HG02885 (cell line): ENCODE results near the gene RASGRP2.
A peak's percentile ranks its signal among the peaks of the same experiment; 100 is the strongest.
"Not testable (repeated sequence)": the region's sequence is repeated elsewhere in the genome, so short reads cannot be mapped to it uniquely, and the experiment has no call there.

ENCODE experiments used
- ATAC-seq: cut with Tn5 transposase; IDR thresholded peaks from one replicate; pipeline ENCODE4 v1.9.1; 2021; ENCODE audit warnings: mild to moderate bottlenecking; ENCODE audit not compliant: unreplicated experiment, poor library complexity

Gene RASGRP2

DNA sequence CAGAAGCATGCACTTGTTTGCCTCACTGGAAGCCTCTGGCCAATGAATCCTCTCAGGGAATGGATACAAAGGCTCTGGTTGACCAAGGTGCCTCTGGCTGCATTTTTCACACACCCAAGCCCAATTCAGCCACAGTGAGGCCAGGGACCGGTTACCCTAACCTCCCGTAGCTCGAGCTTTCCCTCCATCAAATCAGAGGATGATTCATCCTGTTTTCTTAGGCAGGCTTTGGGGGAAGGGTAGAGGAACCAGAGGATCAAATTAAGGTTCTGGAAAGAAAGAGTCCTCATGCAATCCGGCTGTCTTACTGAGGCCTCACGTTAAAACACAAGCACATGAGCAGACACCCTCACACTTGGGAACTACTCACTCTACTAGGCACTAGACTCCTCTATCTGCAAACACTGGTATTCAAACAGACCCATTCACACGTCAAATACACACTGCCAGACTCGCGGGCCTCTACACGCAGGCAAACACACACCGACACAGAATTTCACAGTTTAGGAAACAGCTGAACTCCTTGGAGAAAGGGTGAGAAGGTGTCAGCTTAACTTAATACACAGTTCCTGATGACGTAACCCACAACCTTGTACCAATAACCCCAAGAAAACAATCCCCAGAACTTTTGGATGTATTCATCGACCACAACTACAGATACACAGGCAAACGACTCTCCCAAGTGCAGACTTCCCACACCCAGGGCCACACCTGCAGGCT lies 33.4 kb downstream of the RASGRP2 start:
- ATAC-seq = no peak

DNA sequence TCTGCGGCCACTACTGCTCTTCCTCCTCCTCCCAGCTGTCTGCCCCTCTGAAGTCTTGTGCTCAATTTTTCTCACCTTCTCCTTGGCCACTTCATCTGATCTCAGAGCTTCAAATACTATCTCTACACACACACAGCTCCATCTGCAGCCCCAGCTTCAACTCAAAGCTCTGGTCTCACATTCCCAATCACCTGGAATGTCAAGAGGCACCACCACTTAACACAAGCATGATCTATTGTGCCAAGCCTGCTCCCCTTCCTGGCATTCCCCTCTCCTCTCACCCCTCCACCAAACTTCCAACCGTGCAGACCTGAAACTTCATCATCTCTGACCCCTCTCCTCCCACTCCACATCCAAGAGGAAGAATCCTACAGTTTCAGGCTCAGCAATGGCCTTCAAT lies 38.4 kb downstream of the RASGRP2 start:
- no peak for ATAC-seq

DNA sequence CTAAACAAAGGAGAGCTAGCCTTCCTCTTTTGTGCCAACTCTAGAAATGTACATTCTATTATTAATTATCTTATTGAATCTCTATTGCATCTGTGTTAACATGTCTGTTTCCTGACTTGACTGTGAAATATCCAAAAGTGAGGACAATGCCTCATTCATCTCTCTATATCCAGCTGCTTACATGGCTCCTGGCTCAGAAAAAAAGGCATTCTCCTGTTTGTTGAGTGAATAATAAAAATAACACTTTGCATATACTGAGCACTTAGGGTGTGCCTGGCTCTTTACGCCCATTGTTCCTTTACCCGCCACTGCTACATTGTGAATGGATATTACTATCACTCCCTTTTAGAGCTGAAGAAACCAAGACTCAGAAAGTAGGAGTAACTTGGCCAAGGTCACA lies 40.9 kb downstream of the RASGRP2 start:
- ATAC-seq = no peak

DNA sequence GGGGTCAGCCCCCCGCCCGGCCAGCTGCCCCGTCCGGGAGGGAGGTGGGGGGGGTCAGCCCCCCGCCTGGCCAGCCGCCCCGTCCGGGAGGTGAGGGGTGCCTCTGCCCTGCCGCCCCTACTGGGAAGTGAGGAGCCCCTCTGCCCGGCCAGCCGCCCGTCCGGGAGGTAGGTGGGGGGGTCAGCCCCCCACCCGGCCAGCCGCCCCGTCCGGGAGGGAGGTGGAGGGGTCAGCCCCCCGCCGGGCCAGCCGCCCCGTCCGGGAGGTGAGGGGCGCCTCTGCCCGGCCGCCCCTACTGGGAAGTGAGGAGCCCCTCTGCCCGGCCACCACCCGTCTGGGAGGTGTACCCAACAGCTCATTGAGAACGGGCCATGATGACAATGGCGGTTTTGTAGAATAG lies 42.0 kb downstream of the RASGRP2 start:
- ATAC-seq = not testable (repeated sequence)

GRCh38 chr11:64698427-64698826 lies 45.5 kb downstream of the RASGRP2 start:
- no peak for ATAC-seq

GRCh38 chr11:64697663-64698375 lies 46.1 kb downstream of the RASGRP2 start:
- no peak for ATAC-seq

GRCh38 chr11:64696045-64696444 lies 47.9 kb downstream of the RASGRP2 start:
- ATAC-seq = no peak

DNA sequence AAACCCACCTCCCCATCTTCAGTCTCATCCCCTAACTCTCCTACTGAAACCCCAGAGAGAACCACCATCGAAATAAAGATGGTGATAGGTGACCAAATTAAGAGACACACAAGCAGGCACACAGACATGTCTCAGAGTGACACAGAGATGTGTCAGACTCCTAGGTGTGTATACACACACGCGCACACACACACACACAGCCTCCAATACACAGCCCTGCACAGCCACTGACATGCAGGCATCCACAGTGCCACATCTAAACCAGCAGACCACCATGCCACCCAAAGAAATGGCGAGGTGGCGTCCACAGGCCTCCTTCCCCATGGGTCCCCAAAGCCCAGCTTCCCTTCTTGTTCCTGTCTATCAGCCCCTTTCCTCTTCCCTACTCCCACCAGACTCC lies 48.4 kb downstream of the RASGRP2 start:
- no peak for ATAC-seq

- ATAC-seq = no peak
Measured at GRCh38 chr11:64694821-64695365, 49.0 kb downstream of the RASGRP2 start.

DNA sequence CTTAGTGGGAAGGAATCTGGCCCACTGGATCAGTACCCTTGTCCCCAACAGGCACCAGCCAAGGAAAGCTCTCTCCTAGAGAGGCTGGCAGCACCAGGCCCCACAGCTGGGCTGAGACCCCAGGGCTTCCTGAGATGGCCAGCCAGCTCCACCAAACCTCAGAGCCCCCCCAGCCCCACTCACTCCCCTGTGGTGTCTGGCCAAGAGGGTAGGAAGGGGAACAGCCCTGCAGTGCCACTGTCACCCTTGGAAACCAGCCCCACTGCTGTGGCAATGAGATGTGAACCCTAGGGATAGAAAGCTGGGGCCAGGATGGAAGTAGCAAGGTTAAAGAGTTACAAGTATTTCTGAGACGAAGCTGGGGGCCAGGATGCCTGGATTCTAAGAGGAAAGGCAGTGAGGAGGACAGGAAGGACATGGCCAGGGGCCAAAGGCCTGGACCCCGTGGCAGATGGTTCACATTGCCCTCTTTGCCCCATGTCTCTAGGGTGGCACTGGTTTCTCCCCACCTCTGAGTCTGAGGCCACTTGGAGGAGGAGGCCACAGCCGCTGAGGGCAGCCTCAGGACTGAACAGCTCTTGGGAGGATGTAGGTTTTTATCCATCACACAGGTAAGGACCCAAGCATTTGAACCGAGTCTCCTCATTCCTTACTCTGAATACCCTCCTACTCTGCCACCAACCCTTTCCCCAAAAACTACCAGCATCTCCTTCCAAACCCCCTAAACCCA lies 49.8 kb downstream of the RASGRP2 start:
- ATAC-seq = no peak

DNA sequence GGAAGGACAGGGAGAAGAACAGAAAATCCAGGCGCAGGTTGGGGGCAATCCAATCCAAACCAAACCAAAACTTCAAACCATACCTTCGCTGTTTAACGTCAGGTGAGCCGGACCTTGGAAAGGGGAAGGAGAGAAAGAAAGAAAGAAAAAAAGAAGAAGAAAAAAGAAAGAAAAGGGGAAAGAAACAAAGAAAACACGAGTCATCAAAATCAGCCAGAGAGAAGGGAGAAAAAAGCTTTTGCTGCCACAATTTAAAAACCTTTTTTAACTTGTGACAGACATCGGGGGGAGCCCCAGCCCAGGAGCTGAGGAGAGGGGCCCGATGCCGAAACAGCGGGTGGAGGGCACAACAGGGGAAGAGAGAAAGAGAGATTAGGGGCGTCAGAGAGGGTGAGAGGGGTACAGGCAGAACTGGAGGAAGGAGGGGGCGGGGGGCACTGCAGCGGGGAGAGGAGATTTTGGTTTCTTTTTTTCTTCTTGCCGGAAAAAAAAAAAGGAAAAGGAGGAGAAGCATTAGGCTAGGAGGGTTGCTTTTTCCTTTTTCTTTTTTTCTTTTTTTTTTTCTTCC lies 51.1 kb downstream of the RASGRP2 start:
- ATAC-seq = no peak

DNA sequence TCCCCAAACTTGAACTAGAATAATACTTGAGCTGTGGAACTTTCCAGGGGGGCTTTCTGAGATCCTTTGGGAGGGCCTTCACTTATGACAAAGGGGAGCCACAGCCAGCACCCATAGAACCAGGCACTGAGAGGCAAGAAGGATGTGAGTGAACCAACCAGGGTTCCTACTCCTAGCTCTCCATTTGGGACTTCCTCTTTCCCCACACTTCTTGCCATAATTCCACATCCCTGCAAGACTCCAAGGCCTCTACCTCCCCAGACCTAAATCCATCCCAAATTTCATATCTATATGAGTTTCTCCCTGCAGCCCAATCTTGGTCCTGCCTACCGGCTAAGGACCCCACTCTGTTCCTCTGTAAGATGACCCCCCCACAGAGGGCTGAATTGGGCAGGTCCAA lies 52.4 kb downstream of the RASGRP2 start:
- ATAC-seq = no peak

- ATAC-seq = no peak
Measured at GRCh38 chr11:64690235-64690634, 53.7 kb downstream of the RASGRP2 start.

DNA sequence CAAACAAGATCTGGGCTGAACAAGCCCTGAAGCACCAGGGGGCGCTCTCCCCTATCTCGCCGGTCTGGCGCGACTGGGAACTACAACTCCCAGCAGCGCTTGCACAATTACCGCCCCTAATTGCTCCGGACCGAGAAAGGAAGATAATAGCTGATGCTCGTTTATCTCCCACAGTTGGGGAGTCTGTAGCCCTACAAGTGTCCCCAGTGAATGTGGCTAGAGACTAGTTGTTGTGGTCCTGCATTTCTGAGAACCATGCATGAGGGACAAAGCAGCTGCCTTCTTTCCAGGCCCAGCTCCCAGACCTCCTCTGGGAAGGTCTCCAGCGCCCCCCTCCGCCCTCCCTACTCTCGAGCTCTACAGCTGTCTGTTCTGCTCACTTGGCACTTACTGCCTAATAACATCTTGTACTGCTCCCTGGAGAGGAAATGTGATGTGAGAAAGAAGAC lies 55.4 kb downstream of the RASGRP2 start:
- peak; percentile 75 for ATAC-seq

DNA sequence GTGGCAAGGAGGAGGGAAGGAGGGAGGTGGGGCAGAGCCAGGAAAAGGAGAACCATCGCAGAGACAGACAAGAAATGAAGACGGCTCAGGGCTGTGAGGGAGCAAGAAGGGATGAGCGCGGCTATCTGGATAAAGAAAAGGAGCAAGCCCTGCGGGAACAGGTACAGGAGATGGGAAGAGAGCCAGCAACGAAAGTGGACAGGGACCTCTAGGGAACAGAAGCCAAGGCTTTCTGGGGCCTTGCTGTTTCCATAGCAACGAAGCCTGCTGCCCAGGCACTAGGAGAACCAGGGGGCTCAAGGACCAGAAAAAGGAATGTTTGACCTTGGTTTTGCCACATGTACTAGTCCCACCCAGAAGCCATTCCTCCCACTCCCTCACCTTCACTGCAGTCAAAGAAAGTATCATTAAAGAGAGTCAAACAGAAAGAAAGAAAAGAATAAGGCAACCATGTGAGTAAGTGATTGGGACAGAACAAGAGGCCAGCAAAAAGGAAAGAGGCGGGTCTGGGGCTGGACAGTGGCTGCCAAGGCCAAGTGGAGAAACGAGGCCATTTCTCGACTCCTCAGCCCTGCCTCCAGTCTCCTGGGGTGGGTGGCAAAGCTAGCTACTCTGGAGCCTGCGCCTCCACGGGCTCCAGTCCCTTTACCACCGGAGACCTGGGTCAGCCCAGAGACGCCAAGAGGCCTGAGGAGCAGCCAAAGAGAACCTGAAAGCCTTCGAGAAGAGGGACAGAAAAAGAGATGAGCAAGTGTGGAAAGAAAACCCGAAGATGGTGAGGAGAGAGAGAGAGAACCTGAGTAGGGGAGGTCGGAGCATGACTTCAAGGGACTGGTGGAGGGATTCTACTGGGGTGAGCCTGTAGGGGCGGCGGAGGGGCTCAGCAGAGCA lies 56.1 kb downstream of the RASGRP2 start:
- ATAC-seq = no peak

DNA sequence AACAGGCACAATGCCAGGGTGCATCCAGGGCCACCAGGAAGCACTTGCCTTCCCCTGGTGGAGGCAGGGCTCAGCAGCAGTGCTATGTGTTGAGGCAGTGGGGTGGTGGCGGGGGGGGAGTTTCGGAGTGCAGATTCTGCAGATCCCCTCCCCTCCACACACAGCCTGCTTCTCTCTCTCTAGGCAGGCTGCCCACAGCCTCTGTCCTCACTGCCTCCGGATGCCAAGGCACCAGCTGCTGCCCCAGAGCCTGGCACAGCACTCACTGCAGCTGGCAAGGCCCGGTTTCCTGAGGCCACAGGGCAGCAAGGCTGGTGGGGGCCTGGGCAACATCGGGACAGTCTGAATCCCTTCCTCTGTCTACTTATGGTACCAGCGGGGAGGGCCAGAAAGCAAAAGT lies 56.7 kb downstream of the RASGRP2 start:
- no peak for ATAC-seq

DNA sequence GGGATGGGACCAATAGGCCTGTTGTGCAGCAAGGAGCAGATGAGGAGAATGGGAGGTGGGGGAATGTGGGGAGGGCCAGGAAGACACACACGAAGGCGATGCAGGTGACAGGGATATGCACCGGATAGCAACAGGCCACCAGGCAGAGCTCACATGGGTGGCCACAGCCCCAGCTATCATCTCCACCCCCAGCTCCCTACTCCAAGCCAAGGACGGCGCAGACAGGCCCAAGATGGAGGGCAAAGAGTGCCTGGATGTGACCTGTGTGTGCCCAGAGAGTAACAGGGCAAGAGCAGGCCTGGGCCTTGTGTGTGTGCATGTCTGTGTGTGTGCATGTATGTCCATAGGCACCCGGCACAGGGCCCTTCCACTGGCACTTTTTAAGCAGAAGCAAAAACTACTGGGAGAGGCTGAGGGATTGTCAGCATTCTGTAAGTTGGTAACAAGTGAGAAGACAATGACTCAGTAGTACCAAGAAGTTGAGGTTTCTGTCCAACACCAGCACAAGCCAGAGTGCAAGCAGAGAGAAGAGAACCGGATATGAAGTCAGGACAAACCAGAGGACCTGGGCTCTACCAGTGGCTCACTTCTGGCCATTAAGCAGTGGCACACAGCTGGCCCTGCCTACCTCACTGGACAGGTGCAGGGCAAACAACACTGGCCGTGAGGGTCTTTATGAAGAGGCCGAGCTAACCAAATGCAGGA lies 57.3 kb downstream of the RASGRP2 start:
- no peak for ATAC-seq

DNA sequence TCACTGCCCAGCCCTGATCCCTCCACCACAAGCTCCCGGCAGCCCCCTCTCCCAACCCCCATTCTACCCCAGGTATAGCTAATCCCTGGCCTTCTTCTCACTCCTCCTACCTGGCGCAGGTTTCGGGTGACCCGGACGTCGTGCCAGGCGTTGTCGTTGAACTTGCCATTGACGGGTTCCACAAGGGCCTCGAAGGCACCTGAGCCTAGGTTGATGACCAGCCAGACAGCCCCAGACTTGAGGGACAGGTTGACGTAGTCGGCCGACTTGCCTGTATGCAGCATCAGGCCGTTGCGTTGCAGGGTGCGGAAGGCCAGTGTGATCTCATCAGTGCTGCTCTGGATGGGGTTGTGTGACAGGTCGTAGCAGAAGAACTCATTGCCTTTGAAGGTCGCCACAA lies 58.4 kb downstream of the RASGRP2 start:
- no peak for ATAC-seq

GRCh38 chr11:64684357-64684756 lies 59.6 kb downstream of the RASGRP2 start:
- ATAC-seq = no peak
